ENCODE data around the gene ITGA1.

DNA sequence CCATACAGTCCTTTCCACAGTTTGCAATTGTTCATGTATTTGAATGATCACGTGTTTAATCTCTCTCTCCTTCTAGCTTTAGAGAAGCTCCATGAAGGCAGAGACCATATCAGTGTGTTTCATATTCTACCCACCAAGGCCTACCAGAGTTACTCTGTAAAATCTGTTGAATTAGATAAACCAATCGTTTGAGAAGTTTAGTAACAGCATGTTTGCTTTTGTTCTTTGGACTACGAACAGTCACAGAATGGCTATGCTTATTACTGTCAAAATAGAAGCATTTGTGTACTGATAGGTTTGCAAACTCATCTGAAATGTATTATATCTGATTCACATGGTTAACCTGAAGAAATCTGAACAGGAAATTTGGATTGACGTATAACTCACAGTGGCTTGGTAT lies 93.8 kb downstream of the ITGA1 start:
- TF ChIP-seq, protein P1, sequence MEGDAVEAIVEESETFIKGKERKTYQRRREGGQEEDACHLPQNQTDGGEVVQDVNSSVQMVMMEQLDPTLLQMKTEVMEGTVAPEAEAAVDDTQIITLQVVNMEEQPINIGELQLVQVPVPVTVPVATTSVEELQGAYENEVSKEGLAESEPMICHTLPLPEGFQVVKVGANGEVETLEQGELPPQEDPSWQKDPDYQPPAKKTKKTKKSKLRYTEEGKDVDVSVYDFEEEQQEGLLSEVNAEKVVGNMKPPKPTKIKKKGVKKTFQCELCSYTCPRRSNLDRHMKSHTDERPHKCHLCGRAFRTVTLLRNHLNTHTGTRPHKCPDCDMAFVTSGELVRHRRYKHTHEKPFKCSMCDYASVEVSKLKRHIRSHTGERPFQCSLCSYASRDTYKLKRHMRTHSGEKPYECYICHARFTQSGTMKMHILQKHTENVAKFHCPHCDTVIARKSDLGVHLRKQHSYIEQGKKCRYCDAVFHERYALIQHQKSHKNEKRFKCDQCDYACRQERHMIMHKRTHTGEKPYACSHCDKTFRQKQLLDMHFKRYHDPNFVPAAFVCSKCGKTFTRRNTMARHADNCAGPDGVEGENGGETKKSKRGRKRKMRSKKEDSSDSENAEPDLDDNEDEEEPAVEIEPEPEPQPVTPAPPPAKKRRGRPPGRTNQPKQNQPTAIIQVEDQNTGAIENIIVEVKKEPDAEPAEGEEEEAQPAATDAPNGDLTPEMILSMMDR (IDR thresholded peaks at IDR 0.05) = no peak
- TF ChIP-seq POLR2AphosphoS5 (IDR thresholded peaks at IDR 0.05; ENCODE audit: low read depth, low read length) = no peak
- TF ChIP-seq TCF7L2 (IDR thresholded peaks at IDR 0.05; ENCODE audit: low read depth, low read length) = no peak

Measured in Panc1 (cell line).